Measurements from ENCODE around the gene COMT.
"Not testable (repeated sequence)": the region's sequence is repeated elsewhere in the genome, so short reads cannot be mapped to it uniquely, and the experiment has no call there.

COMT gene

GRCh38 chr22:19929586-19930550 lies 11.7 kb upstream of the COMT start:
- no peak for DNase-seq (ENCODE audit: low read depth)

GRCh38 chr22:19930551-19931486 lies 10.8 kb upstream of the COMT start:
- DNase-seq (ENCODE audit: low read depth) = no peak

- DNase-seq (ENCODE audit: low read depth) = no peak
Observed at GRCh38 chr22:19931514-19931913, 10.1 kb upstream of the COMT start.

GRCh38 chr22:19932367-19933206 lies 9.0 kb upstream of the COMT start:
- no peak for DNase-seq (ENCODE audit: low read depth)

GRCh38 chr22:19933341-19934241 lies 8.0 kb upstream of the COMT start:
- no peak for DNase-seq (ENCODE audit: low read depth)

GRCh38 chr22:19935123-19935718 lies 6.4 kb upstream of the COMT start:
- DNase-seq (ENCODE audit: low read depth) = not testable (repeated sequence)

- DNase-seq (ENCODE audit: low read depth) = no peak
Observed at GRCh38 chr22:19936513-19936912, 5.1 kb upstream of the COMT start.

GRCh38 chr22:19937616-19938473 lies 3.7 kb upstream of the COMT start:
- DNase-seq (ENCODE audit: low read depth) = no peak

GRCh38 chr22:19940536-19941364 lies 822 bp upstream of the COMT start:
- DNase-seq (ENCODE audit: low read depth) = no peak

- no peak for DNase-seq (ENCODE audit: low read depth)
Observed at GRCh38 chr22:19942157-19943081, 847 bp downstream of the COMT start.

GRCh38 chr22:19943082-19944026 lies 1.8 kb downstream of the COMT start:
- no peak for DNase-seq (ENCODE audit: low read depth)

- no peak for DNase-seq (ENCODE audit: low read depth)
Observed at GRCh38 chr22:19948057-19948760, 6.6 kb downstream of the COMT start.

- DNase-seq (ENCODE audit: low read depth) = no peak
Observed at GRCh38 chr22:19951346-19951745, 9.8 kb downstream of the COMT start.

GRCh38 chr22:19955241-19956128 lies 13.9 kb downstream of the COMT start:
- no peak for DNase-seq (ENCODE audit: low read depth)
